GM21619 (cell line): Measurements from ENCODE around the gene SLC19A3.
A peak's percentile ranks its signal among the peaks of the same experiment; 100 is the strongest.
"Not testable (repeated sequence)": the region's sequence is repeated elsewhere in the genome, so short reads cannot be mapped to it uniquely, and the experiment has no call there.

Source experiments
- ATAC-seq: cut with Tn5 transposase; IDR thresholded peaks from one replicate; pipeline ENCODE4 v1.9.1; 2021; ENCODE audit not compliant: unreplicated experiment

SLC19A3 gene

DNA sequence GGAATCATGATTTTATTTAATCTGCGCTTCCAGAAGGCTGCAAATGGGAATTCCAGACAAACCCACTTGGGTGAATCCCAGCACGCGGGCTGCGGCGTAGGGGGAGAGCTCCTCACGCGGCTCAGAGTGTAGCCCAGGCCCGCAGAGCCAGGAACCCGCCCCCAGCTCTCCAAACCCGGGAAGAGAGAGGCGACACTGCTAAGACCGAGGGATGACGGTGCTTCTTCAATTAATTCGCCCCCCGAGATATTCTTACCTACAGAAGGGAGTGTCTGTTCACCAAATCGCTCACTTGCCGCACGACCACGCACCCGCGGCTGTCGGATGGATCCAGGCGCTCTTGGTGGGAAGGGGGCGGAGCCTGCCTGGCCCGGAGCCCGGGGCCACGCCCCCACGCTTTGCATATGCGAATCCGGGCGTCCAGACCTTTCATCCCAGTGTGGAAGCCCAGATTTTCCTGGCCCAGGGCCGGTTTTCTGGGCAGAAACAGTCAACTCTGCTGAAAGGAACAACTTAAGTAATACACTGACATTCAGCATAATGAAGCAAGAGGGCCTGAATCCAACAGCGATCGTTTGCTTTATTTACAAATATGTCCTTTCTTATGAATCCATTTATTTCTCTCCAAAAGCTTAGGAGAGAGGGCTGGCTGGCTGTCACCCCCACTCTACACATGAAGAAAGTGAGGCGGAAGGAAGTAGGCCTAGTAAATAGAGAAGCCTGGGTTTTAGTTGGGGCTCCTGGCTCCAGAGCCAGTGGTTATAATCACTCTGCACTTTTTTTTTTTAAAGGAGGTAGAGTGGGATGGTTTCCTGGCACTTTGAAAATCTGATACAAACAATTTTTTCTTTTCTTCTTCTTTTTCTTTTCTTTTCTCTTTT, at the start of gene SLC19A3:
TSS of gene SLC19A3 (minus strand) at position 342 of the 881 bp plus-strand sequence. CDS start 15,710 bp downstream, outside the sequence.
- ATAC-seq: no peak

DNA sequence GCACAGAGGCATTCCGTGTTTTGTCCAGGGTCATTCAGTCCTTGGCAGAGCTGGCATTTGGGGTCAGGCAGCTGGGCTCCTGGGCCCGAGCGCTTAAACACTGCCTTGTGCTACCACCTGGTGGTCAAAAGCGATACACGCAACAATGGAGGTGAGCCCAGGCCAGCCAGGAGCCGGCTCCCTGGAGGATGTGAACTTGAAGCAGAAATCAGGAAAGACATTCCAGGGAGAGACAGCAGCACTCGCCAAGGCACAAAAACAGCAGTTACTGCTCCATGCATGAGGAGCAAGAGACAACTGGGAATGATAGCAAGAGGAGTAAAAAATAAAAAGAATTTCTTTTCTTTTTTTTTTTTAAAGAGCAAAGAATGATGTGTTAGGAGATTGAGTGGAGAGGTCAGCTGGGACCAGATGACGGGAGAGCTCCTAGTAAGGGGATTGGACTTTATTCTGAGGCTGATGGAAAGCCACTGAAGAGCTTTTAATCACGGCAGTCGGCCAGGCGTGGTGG, 48.6 kb upstream of the SLC19A3 start:
- ATAC-seq: peak; percentile 99

DNA sequence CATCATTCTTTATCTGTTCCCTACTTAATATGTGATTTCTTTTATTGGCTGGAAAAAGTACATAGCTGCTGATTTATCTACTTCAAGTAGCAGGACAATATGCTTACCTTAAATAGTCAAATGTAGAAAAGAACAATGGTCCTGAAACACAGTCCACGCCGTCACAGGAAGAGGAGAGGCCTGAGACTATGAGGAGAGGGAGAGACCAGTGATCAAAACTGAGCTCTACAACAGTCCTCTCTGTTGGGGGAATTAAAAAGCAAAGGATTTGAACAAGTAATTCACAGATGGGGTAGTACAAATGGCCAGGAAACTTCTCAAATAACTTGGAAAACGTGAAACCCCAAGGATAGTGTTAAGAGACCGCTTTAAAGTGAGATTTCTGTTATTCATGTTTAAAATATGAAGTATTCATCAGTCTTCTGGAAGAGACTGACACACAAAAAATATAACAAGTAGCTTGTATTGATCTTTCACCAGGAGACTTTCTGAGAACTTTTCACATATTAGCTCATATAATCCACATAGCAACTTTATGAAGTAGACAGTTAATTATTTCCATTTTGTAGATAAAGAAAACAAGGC, 48.1 kb upstream of the SLC19A3 start:
- ATAC-seq: no peak

DNA sequence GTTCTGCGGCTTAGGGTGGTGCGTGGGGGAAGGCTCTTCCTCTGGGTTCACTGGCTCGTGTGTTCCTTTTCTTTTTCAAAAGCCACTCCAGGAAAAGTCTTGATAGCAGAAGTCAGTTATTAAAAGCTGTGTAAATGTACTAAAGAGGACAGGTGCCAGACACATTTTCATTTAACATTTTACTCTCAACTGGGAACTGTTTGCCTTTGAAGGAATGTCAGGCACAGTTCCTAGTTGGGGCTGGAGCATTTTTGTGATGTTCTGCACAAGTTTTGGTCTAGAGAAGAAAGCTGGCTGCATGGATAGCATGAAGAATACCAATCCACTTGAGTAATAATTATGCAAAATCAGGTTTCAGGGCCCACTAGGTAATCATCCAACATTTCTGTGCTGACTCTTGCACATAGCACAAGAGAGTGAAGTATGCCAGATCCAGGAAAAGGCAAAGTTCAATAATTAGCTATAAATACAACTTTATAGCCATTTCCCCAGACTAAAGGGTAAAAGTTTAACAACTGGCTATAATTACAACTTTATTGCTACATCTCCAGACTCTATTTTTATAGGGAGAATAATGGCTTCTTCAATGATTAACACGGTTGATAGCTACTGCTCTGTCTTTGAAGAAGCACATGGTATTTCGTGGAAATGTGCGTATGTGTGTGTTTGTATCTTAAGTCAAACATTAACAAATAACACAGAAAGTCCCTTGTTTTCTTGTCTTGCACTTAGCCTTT, 44.1 kb upstream of the SLC19A3 start:
- no peak for ATAC-seq

DNA sequence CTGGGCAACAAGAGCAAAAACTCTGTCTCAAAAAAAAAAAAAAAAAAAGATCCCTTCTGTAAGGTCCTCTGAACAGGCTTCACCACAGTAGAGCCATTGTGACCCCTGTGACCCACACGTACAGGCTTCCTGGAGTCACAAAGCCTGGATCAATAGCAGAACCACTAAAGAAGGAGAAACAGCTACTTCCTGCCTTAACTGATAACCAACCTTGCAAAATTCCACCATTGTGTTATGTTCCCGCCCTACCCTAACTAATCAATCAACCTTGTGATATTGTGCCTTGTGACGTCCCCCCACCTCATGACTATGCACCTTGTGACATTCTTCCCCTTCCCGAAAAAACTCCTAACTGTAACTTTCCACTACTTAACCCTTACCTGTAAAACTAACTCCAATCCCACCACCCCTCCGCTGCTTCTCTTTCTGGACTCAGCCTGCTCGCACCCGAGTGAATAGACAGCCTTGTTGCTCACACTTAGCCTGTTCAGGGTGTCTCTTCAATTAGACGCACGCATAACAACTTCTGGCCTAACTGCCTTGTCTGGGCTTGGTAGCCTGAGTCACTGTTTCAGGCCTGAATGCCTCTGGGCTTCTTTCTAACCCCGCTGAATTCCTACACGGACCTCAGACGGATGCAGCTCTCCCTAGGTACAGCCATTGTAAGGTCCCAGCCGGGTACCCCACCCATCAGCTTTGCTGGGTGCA, 41.7 kb upstream of the SLC19A3 start:
- ATAC-seq: no peak

DNA sequence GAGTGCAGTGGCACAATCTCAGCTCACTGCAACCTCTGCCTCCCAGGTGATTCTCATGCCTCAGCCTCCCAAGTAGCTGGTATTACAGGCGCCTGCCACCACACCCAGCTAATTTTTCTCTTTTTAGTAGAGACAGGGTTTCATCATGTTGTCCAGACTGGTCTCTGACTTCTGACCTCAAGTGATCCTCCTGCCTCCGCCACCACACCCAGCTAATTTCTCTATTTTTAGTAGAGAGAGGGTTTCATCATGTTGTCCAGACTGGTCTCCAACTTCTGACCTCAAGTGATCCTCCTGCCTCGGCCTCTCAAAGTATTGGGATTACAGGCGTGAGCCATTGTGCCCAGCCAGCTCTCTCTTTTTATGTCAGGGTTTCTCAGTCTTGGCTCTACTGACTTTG, 38.4 kb upstream of the SLC19A3 start:
- ATAC-seq: not testable (repeated sequence)

GRCh38 chr2:227748079-227748478, 30.3 kb upstream of the SLC19A3 start:
- ATAC-seq: no peak

DNA sequence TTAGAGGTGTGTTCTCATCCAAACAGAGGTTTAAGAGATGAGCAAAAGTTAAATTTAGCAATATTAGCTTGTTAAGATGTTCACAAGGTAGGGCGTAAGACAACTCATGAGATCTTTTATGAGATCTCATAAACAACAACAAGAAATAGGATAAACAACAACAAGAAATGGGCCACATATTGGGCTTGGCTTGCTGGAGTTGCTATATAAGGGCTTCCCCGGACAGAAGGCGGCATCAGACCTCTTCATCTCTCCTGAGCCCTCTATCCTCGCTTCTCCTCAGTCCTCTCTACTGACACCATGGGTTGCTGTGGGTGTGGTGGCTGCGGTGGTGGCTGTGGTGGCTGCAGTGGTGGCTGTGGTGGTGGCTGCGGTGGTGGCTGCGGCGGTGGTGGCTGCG, 27.8 kb upstream of the SLC19A3 start, which contains the start of gene SCYGR8:
TSS of gene SCYGR8 (plus strand) at position 301 of the 400 bp plus-strand sequence. CDS start at position 301, 0 bp downstream.
- no peak for ATAC-seq

DNA sequence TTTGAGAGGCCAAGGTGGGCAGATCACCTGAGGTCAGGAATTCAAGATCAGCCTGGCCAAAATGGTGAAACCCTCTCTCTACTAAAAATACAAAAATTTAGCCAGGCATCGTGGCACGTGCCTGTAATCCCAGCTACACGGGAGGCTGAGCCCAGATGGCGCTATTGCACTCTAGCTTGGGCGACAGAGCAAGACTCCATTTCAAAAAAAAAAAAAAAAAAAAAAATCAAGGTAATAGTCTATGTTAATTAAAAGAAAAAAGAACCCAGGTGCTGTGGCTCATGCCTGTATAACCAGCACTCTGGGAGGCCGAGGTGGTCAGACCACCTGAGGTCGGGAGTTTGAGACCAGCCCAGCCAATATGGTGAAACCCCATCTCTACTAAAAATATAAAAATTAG, 22.9 kb upstream of the SLC19A3 start:
- not testable (repeated sequence) for ATAC-seq

DNA sequence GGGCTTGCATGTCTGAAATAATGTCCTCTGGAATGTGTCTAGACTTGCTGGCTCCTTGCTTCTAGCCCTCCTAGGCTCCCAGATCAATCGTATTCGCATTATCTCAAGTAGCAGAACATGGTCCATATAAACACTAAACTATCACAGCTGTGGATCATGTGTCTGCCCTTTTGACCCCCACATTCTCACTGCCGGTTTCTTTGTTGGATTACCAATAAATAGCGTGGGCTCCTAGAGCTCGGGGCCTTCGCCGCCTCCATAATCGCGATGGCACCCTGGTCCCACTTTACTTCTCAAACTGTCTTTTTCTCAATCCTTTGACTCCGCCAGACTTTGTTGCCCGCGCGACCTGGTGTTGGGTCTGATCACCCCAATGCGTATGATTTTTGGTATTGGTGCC, 21.5 kb upstream of the SLC19A3 start:
- ATAC-seq: no peak

DNA sequence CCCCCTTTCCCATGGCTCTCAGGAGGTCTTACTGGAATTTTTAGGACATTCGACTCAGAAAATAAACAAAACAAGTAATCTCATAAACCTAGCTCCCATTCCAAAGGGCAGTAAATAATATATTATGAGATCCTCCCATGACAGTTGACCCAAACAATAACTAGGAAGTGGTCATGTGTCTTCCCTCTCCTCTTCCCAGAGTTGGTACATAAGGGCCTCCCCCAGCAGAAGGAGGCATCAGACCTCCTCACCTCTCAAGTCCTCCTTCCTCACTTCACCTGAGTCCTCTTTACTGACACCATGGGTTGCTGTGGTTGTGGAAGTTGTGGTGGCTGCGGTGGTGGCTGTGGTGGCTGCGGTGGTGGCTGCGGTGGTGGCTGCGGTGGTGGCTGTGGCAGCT, 10.2 kb upstream of the SLC19A3 start, which contains the start of gene SCYGR7:
TSS of gene SCYGR7 (plus strand) at position 301 of the 400 bp plus-strand sequence. CDS start at position 301, 0 bp downstream.
- no peak for ATAC-seq

- no peak for ATAC-seq
These were observed 6.7 kb upstream of the SLC19A3 start, which contains the start of gene SCYGR6 for GRCh38 chr2:227724394-227725039. Gene SCYGR6, minus strand, starts transcription at chr2:227724757. Its CDS starts 0 bp downstream, at chr2:227724757.

DNA sequence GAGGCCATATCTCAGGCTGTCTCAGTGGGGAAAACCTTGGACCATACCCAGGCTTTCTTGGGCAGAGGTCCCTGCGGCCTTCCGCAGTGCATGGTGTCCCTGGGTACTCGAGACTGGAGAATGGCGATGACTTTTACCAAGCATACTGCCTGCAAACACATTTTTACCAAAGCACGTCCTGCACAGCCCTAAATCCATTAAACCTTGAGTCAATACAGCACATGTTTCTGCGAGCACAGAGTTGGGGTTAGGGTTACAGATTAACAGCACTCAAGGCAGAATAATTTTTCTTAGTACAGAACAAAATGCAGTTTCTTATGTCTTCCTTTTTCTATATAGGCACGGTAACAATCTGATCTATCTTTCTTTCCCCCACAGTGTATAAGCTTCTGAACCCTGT, 5.0 kb upstream of the SLC19A3 start:
- ATAC-seq: not testable (repeated sequence)

GRCh38 chr2:227720680-227721079, 2.9 kb upstream of the SLC19A3 start:
- ATAC-seq: no peak

- no peak for ATAC-seq
These were observed 1.8 kb upstream of the SLC19A3 start for GRCh38 chr2:227719641-227720040.

GRCh38 chr2:227716501-227716900, 1.3 kb downstream of the SLC19A3 start:
- ATAC-seq: no peak

DNA sequence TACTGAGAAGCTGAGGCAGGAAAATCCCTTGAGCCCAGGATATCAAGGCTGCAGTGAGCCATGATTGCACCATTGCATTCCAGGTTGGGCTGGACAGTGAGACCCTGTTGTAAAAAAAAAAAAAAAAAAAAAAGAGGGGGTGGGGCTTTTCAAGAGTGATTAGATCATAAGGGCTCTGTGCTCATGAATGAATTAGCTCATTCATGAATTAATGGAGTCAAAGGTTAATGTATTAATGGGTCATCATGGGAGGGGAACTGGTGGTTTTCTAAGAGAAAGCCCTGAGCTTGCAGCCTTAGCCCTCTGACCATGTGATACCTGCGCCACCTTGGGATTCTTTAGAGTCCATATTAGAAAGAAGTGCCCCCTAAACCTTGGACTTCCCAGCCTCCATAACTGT, 4.5 kb downstream of the SLC19A3 start:
- ATAC-seq: no peak

GRCh38 chr2:227710986-227711385, 6.8 kb downstream of the SLC19A3 start:
- ATAC-seq: no peak

DNA sequence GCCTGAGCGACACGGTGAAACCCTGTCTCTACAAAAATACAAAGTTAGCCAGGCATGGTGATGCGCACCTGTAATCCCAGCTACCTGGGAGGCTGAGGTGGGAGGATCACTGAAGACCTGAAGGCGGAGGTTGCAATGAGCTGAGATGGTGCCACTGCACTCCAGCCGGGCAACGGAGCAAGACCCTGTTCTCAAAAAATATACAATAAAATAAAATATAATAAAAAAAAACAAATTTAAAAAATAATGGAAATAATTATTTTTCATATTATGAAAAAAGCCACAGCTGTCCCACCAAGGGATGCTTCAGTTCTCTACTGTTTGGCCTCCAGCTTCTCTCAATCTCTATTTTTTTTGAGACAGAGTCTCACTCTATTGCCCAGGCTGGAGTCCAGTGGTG, 10.4 kb downstream of the SLC19A3 start:
- no peak for ATAC-seq

GRCh38 chr2:227706859-227707258, 11.0 kb downstream of the SLC19A3 start:
- no peak for ATAC-seq
